Measurements from ENCODE around the gene MOCS1.

The MOCS1 gene

GRCh38 chr6:39902786-39903465 is 31.3 kb downstream of the MOCS1 start:
- no peak for DNase-seq (ENCODE audit: low read depth)

DNA sequence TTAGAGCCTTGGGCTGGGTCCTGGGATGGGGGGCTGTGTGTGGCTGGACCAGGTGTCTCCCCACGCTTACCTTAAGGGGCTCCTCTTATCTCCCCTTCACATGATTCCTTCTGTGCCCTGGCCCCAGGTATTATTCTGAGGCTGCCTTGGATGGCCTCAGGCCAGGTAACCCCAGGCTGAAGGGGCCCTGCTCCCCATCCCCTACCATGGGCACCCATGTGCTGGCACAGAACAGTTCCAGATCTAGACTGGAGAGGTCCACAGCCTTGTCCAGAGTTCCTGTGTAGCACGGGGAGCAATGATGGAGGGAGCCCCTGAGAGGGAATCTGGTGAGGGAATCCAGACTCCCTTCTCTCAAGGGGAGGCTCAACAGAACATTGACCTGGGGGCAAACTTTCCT is 32.1 kb downstream of the MOCS1 start:
- no peak for DNase-seq (ENCODE audit: low read depth)

DNA sequence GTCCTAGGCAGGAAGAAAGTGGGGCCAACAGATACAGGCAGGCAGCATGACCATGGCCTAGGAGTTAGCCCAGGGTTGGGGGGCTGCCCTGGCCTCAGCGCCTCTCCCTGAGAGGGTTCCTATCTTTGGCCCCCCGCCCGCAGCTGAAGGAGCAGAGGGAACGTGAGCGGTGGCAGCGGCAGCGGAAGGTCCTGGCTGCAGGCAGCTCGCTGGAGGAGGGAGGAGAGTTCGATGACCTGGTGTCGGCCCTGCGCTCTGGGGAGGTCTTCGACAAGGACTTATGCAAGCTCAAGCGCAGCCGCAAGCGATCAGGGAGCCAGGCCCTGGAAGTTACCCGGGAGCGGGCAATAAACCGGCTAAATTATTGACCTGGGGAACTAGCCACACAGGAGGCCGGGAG is 32.6 kb downstream of the MOCS1 start:
- DNase-seq (ENCODE audit: low read depth), result no peak

- DNase-seq (ENCODE audit: low read depth), result no peak
Observed at GRCh38 chr6:39901116-39901655, 33.1 kb downstream of the MOCS1 start.

- no peak for DNase-seq (ENCODE audit: low read depth)
Observed at GRCh38 chr6:39899554-39900295, 34.5 kb downstream of the MOCS1 start.

DNA sequence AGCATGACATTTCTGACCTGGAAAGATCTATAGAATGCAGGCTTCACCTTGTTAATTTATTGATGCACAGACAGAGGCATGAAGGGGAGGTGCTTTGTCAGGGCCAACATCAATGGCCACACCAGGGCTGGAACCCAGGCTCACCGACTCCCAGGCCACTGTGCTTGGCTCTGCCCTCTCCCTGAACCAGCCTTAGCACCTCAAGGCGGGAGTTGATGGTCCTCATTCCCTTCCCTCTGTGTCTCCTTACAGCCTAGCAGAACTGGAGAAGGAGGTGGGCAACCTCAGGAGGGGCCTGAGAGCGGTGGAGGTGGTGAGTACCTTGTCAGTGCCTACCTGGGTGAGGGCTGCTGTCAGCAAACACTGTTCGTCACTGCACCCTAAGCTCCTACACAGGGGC is 35.6 kb downstream of the MOCS1 start:
- no peak for DNase-seq (ENCODE audit: low read depth)

- no peak for DNase-seq (ENCODE audit: low read depth)
Observed at GRCh38 chr6:39897698-39898097, 36.6 kb downstream of the MOCS1 start.

DNA sequence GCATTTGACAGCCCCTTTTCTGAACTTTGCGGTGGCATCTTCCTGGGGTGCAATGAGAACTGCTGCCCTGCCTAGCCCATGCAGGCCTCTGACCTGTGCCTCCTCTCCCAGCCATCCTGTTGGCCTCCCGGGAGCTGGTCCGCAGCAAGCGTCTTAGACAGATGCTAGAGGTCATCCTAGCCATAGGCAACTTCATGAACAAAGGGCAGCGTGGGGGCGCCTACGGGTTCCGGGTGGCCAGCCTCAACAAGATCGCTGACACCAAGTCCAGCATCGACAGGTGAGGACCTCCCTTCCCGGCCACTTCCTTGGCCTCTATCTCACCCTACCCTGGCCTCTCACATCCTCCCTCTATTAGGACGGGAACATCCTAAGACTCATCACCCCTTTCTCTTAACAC is 37.6 kb downstream of the MOCS1 start:
- no peak for DNase-seq (ENCODE audit: low read depth)

GRCh38 chr6:39893286-39893685 is 41.0 kb downstream of the MOCS1 start:
- DNase-seq (ENCODE audit: low read depth), result no peak

GRCh38 chr6:39892490-39893129 is 41.7 kb downstream of the MOCS1 start:
- no peak for DNase-seq (ENCODE audit: low read depth)

- no peak for DNase-seq (ENCODE audit: low read depth)
Observed at GRCh38 chr6:39891976-39892375, 42.3 kb downstream of the MOCS1 start.

DNA sequence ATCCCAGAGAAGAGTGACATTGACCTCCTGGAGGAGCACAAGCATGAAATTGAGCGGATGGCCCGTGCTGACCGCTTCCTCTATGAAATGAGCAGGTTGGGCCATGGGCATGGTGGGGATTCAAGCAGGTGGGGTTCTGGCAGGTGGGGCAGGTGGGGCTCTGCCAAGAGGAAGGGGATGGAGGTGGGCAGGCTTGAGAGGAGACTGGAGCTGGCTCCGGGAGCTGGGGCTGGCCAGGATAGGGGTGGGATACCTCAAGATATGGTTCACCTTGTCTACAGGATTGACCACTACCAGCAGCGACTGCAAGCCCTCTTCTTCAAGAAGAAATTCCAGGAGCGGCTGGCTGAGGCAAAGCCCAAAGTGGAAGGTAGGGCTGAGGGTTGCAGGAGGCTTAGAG is 42.9 kb downstream of the MOCS1 start:
- no peak for DNase-seq (ENCODE audit: low read depth)

GRCh38 chr6:39889229-39889628 is 45.0 kb downstream of the MOCS1 start:
- DNase-seq (ENCODE audit: low read depth), result no peak

- no peak for DNase-seq (ENCODE audit: low read depth)
Observed at GRCh38 chr6:39887692-39888450, 46.4 kb downstream of the MOCS1 start.

DNA sequence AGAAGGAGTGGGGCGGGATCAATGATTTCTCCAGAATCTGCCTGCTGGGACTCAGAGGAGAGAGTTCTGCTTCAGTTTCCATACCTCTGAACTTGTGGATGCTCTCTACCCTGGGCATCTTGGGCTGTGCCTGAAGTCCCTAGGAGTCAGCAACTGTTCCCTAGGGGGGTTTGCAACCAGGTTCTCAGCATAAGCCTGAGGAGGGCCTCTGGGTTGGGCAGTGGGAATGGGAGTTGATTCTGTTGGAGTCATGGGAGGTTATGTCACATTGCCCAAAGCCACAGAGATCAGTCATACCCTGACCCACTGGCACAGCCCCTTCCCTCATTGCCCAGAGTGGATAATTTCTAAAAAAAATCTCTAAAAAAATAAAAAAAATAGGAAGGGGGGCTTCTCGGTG is 47.4 kb downstream of the MOCS1 start:
- DNase-seq (ENCODE audit: low read depth), result no peak

GRCh38 chr6:39885691-39886090 is 48.6 kb downstream of the MOCS1 start:
- no peak for DNase-seq (ENCODE audit: low read depth)

DNA sequence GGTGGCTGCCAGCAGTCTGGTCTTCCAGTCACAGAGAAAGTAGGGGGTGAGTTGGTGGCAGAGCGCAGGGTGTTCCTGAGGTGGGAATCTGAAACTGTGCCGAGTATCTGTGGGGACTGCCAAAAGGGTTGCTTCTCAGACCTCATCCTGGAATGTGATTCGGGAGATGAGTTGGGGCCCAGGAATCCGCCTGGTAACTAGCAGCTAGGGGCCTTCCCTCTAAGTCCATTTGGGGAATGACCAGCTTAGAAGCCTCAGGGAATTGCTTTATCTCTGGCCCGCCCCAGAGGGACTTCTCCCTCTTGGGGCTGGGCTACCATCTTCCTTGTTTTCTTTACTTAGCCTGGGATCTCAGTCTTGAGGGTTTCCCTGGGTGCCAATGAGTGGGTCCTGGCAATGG is 49.6 kb downstream of the MOCS1 start:
- DNase-seq (ENCODE audit: low read depth), result no peak

DNA sequence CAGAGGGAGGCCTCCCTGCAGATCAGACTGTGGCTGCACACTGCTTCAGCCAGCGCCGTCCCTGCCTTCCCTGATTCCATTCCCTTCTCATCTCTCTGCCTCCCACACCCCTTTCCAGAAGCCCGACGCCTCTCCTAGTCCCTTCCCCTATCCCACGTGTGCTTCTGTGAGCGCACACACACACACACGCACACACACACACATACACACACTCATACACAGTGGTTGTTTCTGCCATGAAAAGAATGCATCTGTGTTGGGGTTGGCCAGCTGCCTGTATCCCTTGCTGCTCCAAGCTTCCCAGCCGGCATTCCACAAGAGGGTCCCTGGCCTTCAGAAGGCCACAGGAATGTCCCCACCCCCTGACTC is 51.7 kb downstream of the MOCS1 start:
- no peak for DNase-seq (ENCODE audit: low read depth)

GRCh38 chr6:39881851-39882530 is 52.3 kb downstream of the MOCS1 start:
- no peak for DNase-seq (ENCODE audit: low read depth)

DNA sequence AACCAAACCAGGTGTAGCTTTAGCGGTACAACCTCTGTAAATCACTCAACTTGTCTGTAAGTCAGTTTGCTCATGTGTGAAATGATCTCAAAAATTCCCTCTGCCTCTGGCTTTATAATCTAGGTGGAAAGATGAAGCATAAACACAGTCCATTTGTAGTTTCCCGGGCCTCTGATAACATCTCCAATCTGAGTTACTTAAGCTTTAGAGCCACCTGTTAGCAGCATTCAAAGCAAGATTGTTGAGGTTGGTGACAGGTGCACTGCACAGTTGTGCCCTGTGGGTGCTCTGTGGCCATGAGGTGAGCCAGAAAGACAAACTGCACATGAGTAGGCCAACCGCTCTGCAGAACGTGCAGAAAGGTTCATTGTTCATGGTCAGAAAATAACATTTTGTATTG is 53.7 kb downstream of the MOCS1 start:
- DNase-seq (ENCODE audit: low read depth), result no peak

GRCh38 chr6:39879535-39879934 is 54.7 kb downstream of the MOCS1 start:
- DNase-seq (ENCODE audit: low read depth), result no peak

DNA sequence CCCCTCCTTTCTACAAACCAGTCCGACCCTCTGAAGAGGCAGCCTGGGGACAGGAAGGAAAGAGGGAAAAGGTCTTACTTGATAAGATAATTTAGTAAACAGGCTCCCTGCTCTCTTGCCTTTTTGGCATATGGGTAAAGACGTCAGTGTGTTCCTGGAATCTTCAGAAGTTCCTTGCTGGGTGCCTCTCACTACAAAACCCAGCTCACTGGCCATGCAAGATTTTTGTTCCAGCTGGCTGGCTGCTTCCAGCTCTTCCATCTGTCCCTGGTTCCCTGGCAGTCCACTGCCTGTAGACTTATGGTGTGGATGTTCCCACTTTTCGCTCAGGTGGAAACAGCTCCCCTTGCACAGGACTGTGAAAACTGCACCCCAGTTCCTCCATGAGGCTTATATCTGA is 57.4 kb downstream of the MOCS1 start:
- no peak for DNase-seq (ENCODE audit: low read depth)

Data from activated T-helper 9 cell treated with anti-CD3 and anti-CD28 coated beads, Interleukin-2, amount 50 U/mL, for 16 hours (primary cell).